Measurements from ENCODE around the gene BOLA2B. TPM values are rescaled to one million over a fixed set of nuclear protein-coding genes. Genes with fewer than 3 reads are reported as not detected.
"Not testable (repeated sequence)": the region's sequence is repeated elsewhere in the genome, so short reads cannot be mapped to it uniquely, and the experiment has no call there.

BOLA2B gene
- total and polyA plus RNA-seq, 2 of the 4 experiments (the other 2 are of a cell fraction) = 121 to 301 TPM

GRCh38 chr16:30207063-30207704 lies 13.7 kb upstream of the BOLA2B start:
- H2BK20ac ChIP-seq (ENCODE audit: low read depth, low read length); H3K14ac ChIP-seq (replicated peaks; ENCODE audit: low read depth, low read length); H2AK5ac ChIP-seq (ENCODE audit: low read depth, low read length); H3K4me1 ChIP-seq (ENCODE audit: control insufficient read depth, insufficient read depth, low read length); in situ Hi-C loops (cut with MboI; ENCODE audit: low sequenced_read_pairs); H3K27me3 ChIP-seq (ENCODE audit: control insufficient read depth, insufficient read depth, low read length); H4K91ac ChIP-seq (ENCODE audit: insufficient read depth, low read depth, low read length); H3K4me3 ChIP-seq (ENCODE audit: insufficient read depth, low read depth, low read length); H3K4ac ChIP-seq (ENCODE audit: low read depth, low read length); H4K20me1 ChIP-seq (ENCODE audit: insufficient read depth, low read length); DNase-seq; POLR2A ChIA-PET (ENCODE audit: unreplicated experiment); H3K4me2 ChIP-seq (ENCODE audit: low read depth, low read length); H3K27ac ChIP-seq (ENCODE audit: insufficient read depth, low read length); H3K18ac ChIP-seq (ENCODE audit: low read depth, low read length); H3K23ac ChIP-seq (ENCODE audit: low read depth, low read length); BruUV-seq (replicated peaks); H3K36me3 ChIP-seq (ENCODE audit: control insufficient read depth, insufficient read depth, low read length); H4K8ac ChIP-seq (ENCODE audit: low read depth in 2 of 2, low read length in 2 of 2); H3K79me1 ChIP-seq (ENCODE audit: low read depth in 1 of 2, low read length in 2 of 2); CTCF ChIA-PET; H2BK5ac ChIP-seq (ENCODE audit: low read depth, low read length, poor library complexity, severe bottlenecking); intact Hi-C loops (cut with micrococcal nuclease); H3K9ac ChIP-seq (ENCODE audit: low read depth, low read length); H3K9me3 ChIP-seq (ENCODE audit: control insufficient read depth, insufficient read depth, low read length); H2BK15ac ChIP-seq (ENCODE audit: low read depth, low read length); H2BK120ac ChIP-seq (ENCODE audit: low read depth, low read length); H2AFZ ChIP-seq (replicated peaks; ENCODE audit: low read length, poor library complexity); H4K5ac ChIP-seq (ENCODE audit: low read depth, low read length); H2AK9ac ChIP-seq (replicated peaks; ENCODE audit: low read depth, low read length, poor library complexity); H3K56ac ChIP-seq (ENCODE audit: extremely low read depth, insufficient read depth, low read length); dilution Hi-C loops (cut with HindIII; ENCODE audit: low sequenced_read_pairs, unreplicated experiment); H3K9me1 ChIP-seq (ENCODE audit: insufficient read depth, low read length): not testable (repeated sequence)
- peak; percentile 76 for ATAC-seq (ENCODE audit: low read depth)
- no CpG with 5 or more reads among the region's 9 CpGs for WGBS, 2 experiments (ENCODE audit: extremely low coverage in 2 of 2, insufficient read length in 1 of 2)

- H3K27ac ChIP-seq (ENCODE audit: insufficient read depth, low read length); H2BK20ac ChIP-seq (ENCODE audit: low read depth, low read length); H3K27me3 ChIP-seq (ENCODE audit: control insufficient read depth, insufficient read depth, low read length); H3K4me1 ChIP-seq (ENCODE audit: control insufficient read depth, insufficient read depth, low read length); H2AK5ac ChIP-seq (ENCODE audit: low read depth, low read length); intact Hi-C loops (cut with micrococcal nuclease); H3K14ac ChIP-seq (replicated peaks; ENCODE audit: low read depth, low read length); H4K8ac ChIP-seq (ENCODE audit: low read depth in 2 of 2, low read length in 2 of 2); H2BK120ac ChIP-seq (ENCODE audit: low read depth, low read length); H3K4ac ChIP-seq (ENCODE audit: low read depth, low read length); H3K9me1 ChIP-seq (ENCODE audit: insufficient read depth, low read length); in situ Hi-C loops (cut with MboI; ENCODE audit: low sequenced_read_pairs); H4K91ac ChIP-seq (ENCODE audit: insufficient read depth, low read depth, low read length); dilution Hi-C loops (cut with HindIII; ENCODE audit: low sequenced_read_pairs, unreplicated experiment); CTCF ChIA-PET; H3K23ac ChIP-seq (ENCODE audit: low read depth, low read length); DNase-seq; H3K79me1 ChIP-seq (ENCODE audit: low read depth in 1 of 2, low read length in 2 of 2); H3K4me3 ChIP-seq (ENCODE audit: insufficient read depth, low read depth, low read length); BruUV-seq (replicated peaks); H2BK5ac ChIP-seq (ENCODE audit: low read depth, low read length, poor library complexity, severe bottlenecking); H4K20me1 ChIP-seq (ENCODE audit: insufficient read depth, low read length); H3K56ac ChIP-seq (ENCODE audit: extremely low read depth, insufficient read depth, low read length); H3K36me3 ChIP-seq (ENCODE audit: control insufficient read depth, insufficient read depth, low read length); H3K18ac ChIP-seq (ENCODE audit: low read depth, low read length); H2BK15ac ChIP-seq (ENCODE audit: low read depth, low read length); H2AFZ ChIP-seq (replicated peaks; ENCODE audit: low read length, poor library complexity); H3K9ac ChIP-seq (ENCODE audit: low read depth, low read length); H3K9me3 ChIP-seq (ENCODE audit: control insufficient read depth, insufficient read depth, low read length); H3K4me2 ChIP-seq (ENCODE audit: low read depth, low read length); H4K5ac ChIP-seq (ENCODE audit: low read depth, low read length); POLR2A ChIA-PET (ENCODE audit: unreplicated experiment); H2AK9ac ChIP-seq (replicated peaks; ENCODE audit: low read depth, low read length, poor library complexity): not testable (repeated sequence)
- no CpG with 5 or more reads among the region's 33 CpGs for WGBS, 2 experiments (ENCODE audit: extremely low coverage in 2 of 2, insufficient read length in 1 of 2)
- ATAC-seq (ENCODE audit: low read depth) = peak; percentile 24
Measured at GRCh38 chr16:30206252-30206651, 12.8 kb upstream of the BOLA2B start.

Data from IMR-90 (cell line).